Spleen (tissue), 7 donors: ENCODE data around the gene FAM90A26.
"Not testable (repeated sequence)": the region's sequence is repeated elsewhere in the genome, so short reads cannot be mapped to it uniquely, and the experiment has no call there.

ENCODE experiments used
- POLR2A ChIP-seq, 3 donors: fragments of 450-650 bp; IDR thresholded peaks; one replicate each; pipeline ENCODE4 v1.5.1; 2017; ENCODE audit warnings: antibody characterized with exemption in 3 of 3, mild to moderate bottlenecking in 1 of 3
- TF ChIP-seq, protein P1 (sequence below), 11 experiments: fragments of 200-600 bp in 7 of 11; fragments of 450-650 bp in 4 of 11; sonication (generic) in 4 of 11; IDR thresholded peaks in 8 of 11; conservative IDR thresholded peaks in 3 of 11; 1 replicate in 7 of 11; 2 replicates in 4 of 11; pipeline versions ENCODE4 v1.4.0 to v1.8.0; 2016 to 2021; ENCODE audit warnings: antibody characterized with exemption in 11 of 11, inconsistent platforms in 4 of 11, mild to moderate bottlenecking in 1 of 11
- donor health status: DM: no; HTN: no; CAD: no; lungs with moderate emphysema.
- donor health status: DM: no; HTN: no; CAD: no.
- donor health status: DM: no; HTN: no; CAD: no.

DNA sequence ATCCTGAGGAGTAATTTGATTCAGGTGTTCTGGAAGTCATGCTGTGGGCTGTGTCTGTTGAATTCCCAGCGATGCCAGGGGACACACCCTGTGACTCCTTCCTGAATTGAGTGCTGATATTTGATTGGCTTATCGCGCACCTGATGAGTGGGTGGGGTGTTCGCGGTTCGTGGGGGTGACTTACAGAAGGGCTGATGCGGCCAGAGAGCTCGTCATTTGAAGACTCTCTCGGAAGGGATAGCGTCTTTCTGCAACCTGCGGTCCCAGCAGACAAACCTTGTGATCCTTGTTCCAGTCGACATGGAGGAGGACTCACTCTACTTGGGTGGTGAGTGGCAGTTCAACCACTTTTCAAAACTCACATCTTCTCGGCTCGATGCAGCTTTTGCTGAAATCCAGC, 54.4 kb downstream of the FAM90A26 start, which contains the start of gene USP17L13:
- not testable (repeated sequence) for TF ChIP-seq POLR2A (IDR thresholded peaks at IDR 0.05)
- TF ChIP-seq, protein P1, sequence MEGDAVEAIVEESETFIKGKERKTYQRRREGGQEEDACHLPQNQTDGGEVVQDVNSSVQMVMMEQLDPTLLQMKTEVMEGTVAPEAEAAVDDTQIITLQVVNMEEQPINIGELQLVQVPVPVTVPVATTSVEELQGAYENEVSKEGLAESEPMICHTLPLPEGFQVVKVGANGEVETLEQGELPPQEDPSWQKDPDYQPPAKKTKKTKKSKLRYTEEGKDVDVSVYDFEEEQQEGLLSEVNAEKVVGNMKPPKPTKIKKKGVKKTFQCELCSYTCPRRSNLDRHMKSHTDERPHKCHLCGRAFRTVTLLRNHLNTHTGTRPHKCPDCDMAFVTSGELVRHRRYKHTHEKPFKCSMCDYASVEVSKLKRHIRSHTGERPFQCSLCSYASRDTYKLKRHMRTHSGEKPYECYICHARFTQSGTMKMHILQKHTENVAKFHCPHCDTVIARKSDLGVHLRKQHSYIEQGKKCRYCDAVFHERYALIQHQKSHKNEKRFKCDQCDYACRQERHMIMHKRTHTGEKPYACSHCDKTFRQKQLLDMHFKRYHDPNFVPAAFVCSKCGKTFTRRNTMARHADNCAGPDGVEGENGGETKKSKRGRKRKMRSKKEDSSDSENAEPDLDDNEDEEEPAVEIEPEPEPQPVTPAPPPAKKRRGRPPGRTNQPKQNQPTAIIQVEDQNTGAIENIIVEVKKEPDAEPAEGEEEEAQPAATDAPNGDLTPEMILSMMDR (IDR thresholded peaks at IDR 0.05 in 8 of 11, conservative IDR thresholded peaks at IDR 0.05 in 3 of 11), result not testable (repeated sequence)
